GM12874 (cell line): ENCODE measurements around the gene OVOL2.

Experiments used
- TF ChIP-seq, protein P1 (sequence below): IDR thresholded peaks from 2 replicates; pipeline ENCODE4 v1.5.1; 2011; ENCODE audit warnings: low read depth, mild to moderate bottlenecking, control low read depth, low read length, moderate library complexity; ENCODE audit not compliant: insufficient read depth

OVOL2 gene

DNA sequence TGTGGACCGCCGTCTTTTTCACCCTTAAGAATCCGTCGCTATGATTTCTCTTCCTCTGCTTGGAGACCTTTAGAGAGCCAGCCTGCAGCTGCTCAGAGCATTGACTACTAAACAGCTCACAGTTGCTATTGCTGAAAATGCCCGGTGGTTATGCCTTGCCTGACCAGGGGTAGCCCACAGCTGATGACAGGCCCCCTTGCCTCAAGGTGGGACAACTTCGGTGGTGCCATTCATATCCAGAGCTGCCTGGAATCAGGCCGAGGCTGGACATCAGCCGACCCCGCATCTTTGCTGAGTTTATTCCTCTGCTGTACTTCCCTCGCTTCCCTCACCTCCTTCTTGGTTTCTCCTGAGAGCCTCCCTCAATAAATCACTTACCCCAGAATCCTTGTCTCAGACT is 39.6 kb downstream of the OVOL2 start:
- TF ChIP-seq, protein P1, sequence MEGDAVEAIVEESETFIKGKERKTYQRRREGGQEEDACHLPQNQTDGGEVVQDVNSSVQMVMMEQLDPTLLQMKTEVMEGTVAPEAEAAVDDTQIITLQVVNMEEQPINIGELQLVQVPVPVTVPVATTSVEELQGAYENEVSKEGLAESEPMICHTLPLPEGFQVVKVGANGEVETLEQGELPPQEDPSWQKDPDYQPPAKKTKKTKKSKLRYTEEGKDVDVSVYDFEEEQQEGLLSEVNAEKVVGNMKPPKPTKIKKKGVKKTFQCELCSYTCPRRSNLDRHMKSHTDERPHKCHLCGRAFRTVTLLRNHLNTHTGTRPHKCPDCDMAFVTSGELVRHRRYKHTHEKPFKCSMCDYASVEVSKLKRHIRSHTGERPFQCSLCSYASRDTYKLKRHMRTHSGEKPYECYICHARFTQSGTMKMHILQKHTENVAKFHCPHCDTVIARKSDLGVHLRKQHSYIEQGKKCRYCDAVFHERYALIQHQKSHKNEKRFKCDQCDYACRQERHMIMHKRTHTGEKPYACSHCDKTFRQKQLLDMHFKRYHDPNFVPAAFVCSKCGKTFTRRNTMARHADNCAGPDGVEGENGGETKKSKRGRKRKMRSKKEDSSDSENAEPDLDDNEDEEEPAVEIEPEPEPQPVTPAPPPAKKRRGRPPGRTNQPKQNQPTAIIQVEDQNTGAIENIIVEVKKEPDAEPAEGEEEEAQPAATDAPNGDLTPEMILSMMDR = no peak

DNA sequence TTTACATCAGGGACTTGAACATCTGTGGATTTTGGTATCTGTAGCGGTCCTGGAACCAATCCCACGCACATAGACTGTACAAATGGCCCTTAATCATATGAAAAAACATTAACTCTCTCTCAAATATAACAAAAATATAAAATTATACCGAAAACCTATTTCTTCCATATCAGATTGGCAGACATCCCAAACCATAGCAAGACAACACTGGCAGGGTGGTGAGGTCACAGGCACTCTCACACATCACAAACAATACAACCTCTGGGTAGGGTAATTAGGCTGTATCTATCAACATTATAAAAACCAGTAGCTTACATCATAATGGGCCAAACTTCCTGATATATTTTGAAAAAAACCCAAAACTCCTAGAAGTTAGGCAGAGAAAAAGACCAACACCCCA is 40.9 kb downstream of the OVOL2 start:
- TF ChIP-seq, protein P1 = no peak

DNA sequence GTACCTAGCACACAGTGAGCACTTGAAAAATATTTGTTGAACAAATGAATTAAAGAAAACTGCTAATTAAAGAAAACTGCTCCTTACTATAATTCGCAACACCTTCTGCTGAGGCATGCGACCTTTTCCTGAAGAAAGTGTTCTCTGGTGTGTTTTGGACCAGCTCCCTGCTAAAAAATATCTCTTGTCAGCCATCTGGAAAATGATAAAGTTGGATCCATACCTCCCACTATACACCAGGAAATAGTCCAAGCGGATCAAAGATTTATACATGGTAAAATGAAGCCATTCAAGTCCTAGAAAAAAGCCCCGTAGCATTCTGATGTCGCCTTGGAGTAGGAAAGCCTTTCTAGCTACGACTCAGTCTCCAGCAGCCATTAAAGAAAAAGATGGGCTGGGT is 43.3 kb downstream of the OVOL2 start:
- TF ChIP-seq, protein P1 = no peak

DNA sequence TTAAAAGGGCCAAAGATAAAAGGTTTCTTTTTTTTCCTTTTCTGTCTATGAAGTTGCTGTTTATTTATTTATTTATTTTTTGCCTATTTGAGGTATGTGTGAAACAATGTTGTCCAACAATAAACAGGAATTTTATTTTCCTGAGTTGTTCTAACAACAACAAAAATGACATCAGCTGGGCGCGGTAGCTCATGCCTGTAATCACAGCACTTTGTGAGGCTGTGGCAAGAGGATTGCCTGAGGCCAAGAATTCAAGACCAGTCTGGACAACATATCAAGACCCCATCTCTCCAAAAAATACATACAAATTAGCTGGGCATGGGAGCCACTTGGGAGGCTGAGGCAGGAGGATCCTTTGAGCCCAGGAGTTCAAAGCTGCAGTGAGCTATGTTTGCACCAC is 44.8 kb downstream of the OVOL2 start:
- TF ChIP-seq, protein P1 = no peak

DNA sequence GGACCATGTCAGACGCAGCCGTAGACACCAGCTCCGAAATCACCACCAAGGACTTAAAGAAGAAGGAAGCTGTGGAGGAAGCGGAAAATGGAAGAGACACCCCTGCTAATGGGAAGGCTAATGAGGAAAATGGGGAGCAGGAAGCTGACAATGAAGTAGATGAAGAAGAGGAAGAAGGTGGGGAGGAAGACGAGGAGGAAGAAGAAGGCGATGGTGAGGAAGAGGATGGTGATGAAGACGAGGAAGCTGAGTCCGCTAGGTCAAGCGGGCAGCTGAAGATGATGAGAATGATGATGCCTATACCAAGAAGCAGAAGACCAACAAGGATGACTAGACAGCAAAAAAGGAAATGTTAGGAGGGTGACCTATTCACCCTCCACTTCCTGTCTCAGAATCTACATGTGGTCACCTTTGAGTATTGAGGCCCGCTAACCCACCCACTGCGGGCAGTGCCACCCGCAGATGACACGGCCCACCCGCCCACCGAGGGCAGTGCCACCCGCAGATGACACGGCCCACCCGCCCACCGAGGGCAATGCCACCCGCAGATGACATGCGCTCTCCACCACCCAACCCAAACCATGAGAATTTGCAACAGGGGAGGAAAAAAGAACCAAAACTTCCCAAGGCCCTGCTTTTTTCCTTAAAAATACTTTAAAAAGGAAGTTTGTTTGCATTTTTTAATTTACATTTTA is 45.6 kb downstream of the OVOL2 start:
- TF ChIP-seq, protein P1 = no peak

DNA sequence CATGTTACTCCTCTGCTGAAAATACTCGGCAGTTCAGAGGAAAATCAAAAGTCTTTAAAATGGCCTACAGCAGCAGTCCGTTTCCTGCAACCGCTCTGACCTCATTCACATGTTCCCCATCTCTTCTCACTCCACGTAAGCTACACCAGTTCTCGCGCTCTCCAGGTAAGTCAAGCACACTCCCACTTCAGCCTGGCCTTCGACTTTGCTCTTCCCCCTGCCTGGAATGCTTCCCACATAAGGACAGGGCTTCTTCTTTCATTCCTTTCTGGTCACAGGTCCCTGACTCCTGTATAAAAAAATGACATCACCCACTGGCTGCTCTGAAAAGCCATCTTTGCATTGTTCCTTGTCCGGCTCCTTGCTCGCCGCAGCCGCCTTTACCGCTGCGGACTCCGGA is 46.2 kb downstream of the OVOL2 start:
- TF ChIP-seq, protein P1 = no peak

DNA sequence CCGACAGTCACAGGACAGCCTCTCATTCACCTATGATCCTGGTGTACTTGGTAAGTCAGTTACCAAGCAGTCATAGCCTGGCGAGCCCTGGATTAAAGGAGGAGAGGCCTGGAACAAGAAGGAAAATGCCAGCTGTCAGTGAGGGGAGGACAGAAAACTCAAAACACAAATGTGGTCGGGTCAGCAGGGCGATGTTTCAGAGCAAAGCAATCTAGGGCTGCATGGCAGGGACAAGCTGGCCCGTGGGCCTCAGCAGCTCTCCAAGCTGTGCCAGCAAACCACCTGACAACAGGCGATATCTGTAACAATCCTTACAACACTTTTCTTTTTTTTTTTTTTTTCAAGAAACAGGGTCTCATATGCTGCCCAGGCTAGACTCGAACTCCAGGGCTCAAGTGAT is 48.6 kb downstream of the OVOL2 start:
- TF ChIP-seq, protein P1 = no peak
